Fibroblast of lung (primary cell): Measurements from ENCODE around the gene ARPC2. TPM values are rescaled to one million over a fixed set of nuclear protein-coding genes. Genes with fewer than 3 reads are reported as not detected.
A peak's percentile ranks its signal among the peaks of the same experiment; 100 is the strongest.

ENCODE experiments used
- DNase-seq, 2 donors: peaks; one replicate each; pipeline versions ENCODE4 v3.0.0 to v3.0.0-alpha.2; 2010; ENCODE audit warnings: low read depth in 2 of 2
- H2AFZ ChIP-seq: 2 replicates; pipeline ENCODE4 v1.5.1; 2012; ENCODE audit warnings: low read length, control low read depth, inconsistent platforms
- H3K27ac ChIP-seq: 2 replicates; pipeline ENCODE4 v1.5.1; 2011; ENCODE audit warnings: low read length, control low read depth; ENCODE audit not compliant: insufficient read depth
- H3K27me3 ChIP-seq: 2 replicates; pipeline ENCODE4 v1.5.1; 2011; ENCODE audit warnings: mild to moderate bottlenecking, low read length; ENCODE audit not compliant: control insufficient read depth, insufficient read depth
- H3K36me3 ChIP-seq: 2 replicates; pipeline ENCODE4 v1.5.1; 2011; ENCODE audit warnings: low read length; ENCODE audit not compliant: control insufficient read depth, insufficient read depth
- H3K4me1 ChIP-seq: 2 replicates; pipeline ENCODE4 v1.5.1; 2011; ENCODE audit warnings: low read length; ENCODE audit not compliant: control insufficient read depth, insufficient read depth; ENCODE audit errors: extremely low read depth
- H3K4me2 ChIP-seq: 2 replicates; pipeline ENCODE4 v1.5.1; 2011; ENCODE audit warnings: low read length, control low read depth; ENCODE audit not compliant: insufficient read depth; ENCODE audit errors: extremely low read depth
- H3K4me3 ChIP-seq, 4 experiments: fragments of 200-600 bp in 1 of 4; sonication (generic) in 1 of 4; replicated peaks in 1 of 4; 2 replicates each; pipeline ENCODE4 v1.5.1; 2011 to 2016; ENCODE audit warnings: low read length in 4 of 4, low read depth in 3 of 4, mild to moderate bottlenecking in 3 of 4, control low read depth in 2 of 4, inconsistent platforms in 1 of 4, mixed read lengths in 1 of 4; ENCODE audit not compliant: insufficient read depth in 1 of 4; ENCODE audit errors: control extremely low read depth in 1 of 4
- H3K79me2 ChIP-seq: 2 replicates; pipeline ENCODE4 v1.5.1; 2012; ENCODE audit warnings: mild to moderate bottlenecking, low read length, inconsistent platforms; ENCODE audit not compliant: control insufficient read depth, insufficient read depth
- H3K9ac ChIP-seq: 2 replicates; pipeline ENCODE4 v1.5.1; 2011; ENCODE audit warnings: mild to moderate bottlenecking, low read length, control low read depth; ENCODE audit not compliant: insufficient read depth
- H3K9me3 ChIP-seq: 2 replicates; pipeline ENCODE4 v1.5.1; 2012; ENCODE audit warnings: low read depth, low read length; ENCODE audit not compliant: control insufficient read depth, insufficient read depth
- H4K20me1 ChIP-seq: 2 replicates; pipeline ENCODE4 v1.5.1; 2011; ENCODE audit warnings: low read length; ENCODE audit not compliant: control insufficient read depth, insufficient read depth; ENCODE audit errors: extremely low read depth
- CTCF ChIP-seq, 2 donors: IDR thresholded peaks in 1 of 2; conservative IDR thresholded peaks in 1 of 2; 1 replicate in 1 of 2; 2 replicates in 1 of 2; pipeline ENCODE4 v1.5.1; 2011 to 2012; ENCODE audit warnings: low read length in 2 of 2, control low read depth in 1 of 2, inconsistent platforms in 1 of 2, low read depth in 1 of 2, mild to moderate bottlenecking in 1 of 2
- EZH2 ChIP-seq: IDR thresholded peaks from 2 replicates; pipeline ENCODE4 v1.5.1; 2012; ENCODE audit warnings: low read length, control low read depth, mild to moderate bottlenecking; ENCODE audit errors: missing control alignments
- polyA plus RNA-seq, 2 donors: library from polyadenylated mRNA; depleted of rRNA in 1 of 2; stranded (reverse) in 1 of 2; unstranded in 1 of 2; fragments of >200 nt; gene quantifications; 2 replicates each; pipeline ENCODE4 v1.2.1, GENCODE V29; 2011 to 2012; ENCODE audit warnings: missing spikeins in 1 of 2
- total RNA-seq: library from RNA; depleted of rRNA; stranded (reverse); fragments of >200 nt; gene quantifications from 2 replicates; pipeline ENCODE4 v1.2.1, GENCODE V29; 2014

ARPC2 gene
- total and polyA plus RNA-seq, 2 donors (not counting 1 experiment from before 2014, with no cell fraction given), result 199 to 893 TPM

- Histone ChIP-seq H3K9me3 (no peaks in the 10 kb centered on the region), H3K4me2 (no peak overlapping the region), H3K79me2 (peaks cover 79% of the 10 kb centered on the region), H4K20me1 (peaks cover 4% of the 10 kb centered on the region), H3K27me3 (no peaks in the 10 kb centered on the region), H3K27ac (no peak overlapping the region), H3K4me1 (peaks cover 9% of the 10 kb centered on the region), H3K9ac (no peak overlapping the region), H2AFZ (no peak overlapping the region), H3K36me3 (peaks cover 10% of the 10 kb centered on the region), H3K4me3 (no peak overlapping the region)
- TF ChIP-seq CTCF (conservative IDR thresholded peaks at IDR 0.05 in 1 of 2, IDR thresholded peaks at IDR 0.05 in 1 of 2; ENCODE audit: low read depth in 1 of 2, low read length in 2 of 2), result no peak
- TF ChIP-seq EZH2, result no peak
- no peak for DNase-seq
These were observed 7.2 kb downstream of the ARPC2 start for GRCh38 chr2:218224186-218224585.

- Histone ChIP-seq H3K9ac (no peak overlapping the region), H3K27me3 (no peaks in the 10 kb centered on the region), H3K27ac (no peak overlapping the region), H3K79me2 (peaks cover 70% of the 10 kb centered on the region), H3K4me1 (peaks cover 19% of the 10 kb centered on the region), H3K4me2 (no peak overlapping the region), H4K20me1 (no peaks in the 10 kb centered on the region), H3K36me3 (peaks cover 13% of the 10 kb centered on the region), H2AFZ (no peak overlapping the region), H3K4me3 (no peak overlapping the region), H3K9me3 (no peaks in the 10 kb centered on the region)
- DNase-seq, result no peak
- TF ChIP-seq EZH2, result no peak
These were observed 9.9 kb downstream of the ARPC2 start for GRCh38 chr2:218226903-218227302.

- TF ChIP-seq EZH2 (no peak), CTCF (conservative IDR thresholded peaks at IDR 0.05 in 1 of 2, IDR thresholded peaks at IDR 0.05 in 1 of 2; ENCODE audit: low read depth in 1 of 2, low read length in 2 of 2) (no peak)
- H3K9me3 ChIP-seq, result no peaks in the 10 kb centered on the region
- H3K27ac ChIP-seq, result peak overlapping the region; percentile 9
- peaks cover 13% of the 10 kb centered on the region for H3K4me1 ChIP-seq
- H3K9ac ChIP-seq, result no peak overlapping the region
- no peaks in the 10 kb centered on the region for H3K27me3 ChIP-seq
- peaks cover 14% of the 10 kb centered on the region for H3K36me3 ChIP-seq
- peak in 1 of 2 donors; percentile 43 for DNase-seq
- H3K4me2 ChIP-seq, result peak overlapping the region; percentile 11
- peaks cover 57% of the 10 kb centered on the region for H3K79me2 ChIP-seq
- H4K20me1 ChIP-seq, result no peaks in the 10 kb centered on the region
- no peak overlapping the region for H3K4me3 ChIP-seq
- H2AFZ ChIP-seq, result no peak overlapping the region
These were observed 11.5 kb downstream of the ARPC2 start for GRCh38 chr2:218228366-218229090.
